Measurements from ENCODE around the gene SLC12A2. TPM values are rescaled to one million over a fixed set of nuclear protein-coding genes. Genes with fewer than 3 reads are reported as not detected.

The SLC12A2 gene
- total RNA-seq, 1 donor from 2014 or later = 14.5 TPM

GRCh38 chr5:128084228-128085167 lies 932 bp downstream of the SLC12A2 start:
- TF ChIP-seq CTCF (IDR thresholded peaks at IDR 0.05; ENCODE audit: insufficient read depth, low read length, severe bottlenecking) = no peak
- Histone ChIP-seq H3K36me3 (ENCODE audit: control insufficient read depth, insufficient read depth, low read length) (no peaks in the 10 kb centered on the region), H3K4me3 (ENCODE audit: low read depth, low read length) (peak overlapping the region; percentile 85), H3K27me3 (ENCODE audit: control insufficient read depth, insufficient read depth, low read length) (no peaks in the 10 kb centered on the region)
- FAIRE-seq (no peak), DNase-seq (ENCODE audit: low read depth) (peak; percentile 59)

- Histone ChIP-seq H3K36me3 (ENCODE audit: control insufficient read depth, insufficient read depth, low read length) (no peaks in the 10 kb centered on the region), H3K27me3 (ENCODE audit: control insufficient read depth, insufficient read depth, low read length) (no peaks in the 10 kb centered on the region), H3K4me3 (ENCODE audit: low read depth, low read length) (peak overlapping the region; percentile 85)
- no peak for TF ChIP-seq CTCF (IDR thresholded peaks at IDR 0.05; ENCODE audit: insufficient read depth, low read length, severe bottlenecking)
- FAIRE-seq = no peak
- DNase-seq (ENCODE audit: low read depth) = peak; percentile 28
Observed at GRCh38 chr5:128085413-128085812, 1.8 kb downstream of the SLC12A2 start.

- DNase-seq (ENCODE audit: low read depth) = no peak
- Histone ChIP-seq H3K36me3 (ENCODE audit: control insufficient read depth, insufficient read depth, low read length) (no peaks in the 10 kb centered on the region), H3K27me3 (ENCODE audit: control insufficient read depth, insufficient read depth, low read length) (no peaks in the 10 kb centered on the region), H3K4me3 (ENCODE audit: low read depth, low read length) (no peak overlapping the region)
- TF ChIP-seq CTCF (IDR thresholded peaks at IDR 0.05; ENCODE audit: insufficient read depth, low read length, severe bottlenecking) = no peak
- no peak for FAIRE-seq
Observed at GRCh38 chr5:128091579-128091978, 8.0 kb downstream of the SLC12A2 start.

GRCh38 chr5:128092144-128092543 lies 8.6 kb downstream of the SLC12A2 start:
- no peak for DNase-seq (ENCODE audit: low read depth)
- no peaks in the 10 kb centered on the region for H3K36me3 ChIP-seq (ENCODE audit: control insufficient read depth, insufficient read depth, low read length)
- TF ChIP-seq CTCF (IDR thresholded peaks at IDR 0.05; ENCODE audit: insufficient read depth, low read length, severe bottlenecking) = no peak
- no peaks in the 10 kb centered on the region for H3K27me3 ChIP-seq (ENCODE audit: control insufficient read depth, insufficient read depth, low read length)
- no peak for FAIRE-seq
- H3K4me3 ChIP-seq (ENCODE audit: low read depth, low read length) = no peak overlapping the region

GRCh38 chr5:128093368-128093767 lies 9.8 kb downstream of the SLC12A2 start:
- H3K4me3 ChIP-seq (ENCODE audit: low read depth, low read length) = no peak overlapping the region
- H3K27me3 ChIP-seq (ENCODE audit: control insufficient read depth, insufficient read depth, low read length) = no peaks in the 10 kb centered on the region
- TF ChIP-seq CTCF (IDR thresholded peaks at IDR 0.05; ENCODE audit: insufficient read depth, low read length, severe bottlenecking) = no peak
- no peak for DNase-seq (ENCODE audit: low read depth)
- no peaks in the 10 kb centered on the region for H3K36me3 ChIP-seq (ENCODE audit: control insufficient read depth, insufficient read depth, low read length)
- no peak for FAIRE-seq
